Measurements from ENCODE around the gene METTL8.

DNA sequence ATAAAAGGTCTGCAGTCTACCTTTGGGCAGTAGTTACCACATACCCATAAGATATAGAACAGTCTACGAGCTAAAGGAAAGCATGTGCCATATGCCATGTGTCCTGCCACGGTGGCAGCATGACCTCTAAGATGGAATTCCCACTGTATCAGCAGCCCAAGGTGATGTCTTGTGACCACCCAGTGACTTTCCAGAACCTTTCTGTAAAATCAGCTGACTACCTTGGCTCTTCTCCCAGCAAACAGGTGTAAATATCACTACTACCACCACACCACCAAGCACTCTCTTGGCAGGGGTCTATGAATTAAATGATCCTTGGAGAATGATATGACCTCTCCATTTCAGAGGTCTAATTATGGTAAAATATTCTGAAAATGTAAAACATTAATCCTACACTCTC, 99.6 kb downstream of the METTL8 start:
- TF ChIP-seq, protein P1, sequence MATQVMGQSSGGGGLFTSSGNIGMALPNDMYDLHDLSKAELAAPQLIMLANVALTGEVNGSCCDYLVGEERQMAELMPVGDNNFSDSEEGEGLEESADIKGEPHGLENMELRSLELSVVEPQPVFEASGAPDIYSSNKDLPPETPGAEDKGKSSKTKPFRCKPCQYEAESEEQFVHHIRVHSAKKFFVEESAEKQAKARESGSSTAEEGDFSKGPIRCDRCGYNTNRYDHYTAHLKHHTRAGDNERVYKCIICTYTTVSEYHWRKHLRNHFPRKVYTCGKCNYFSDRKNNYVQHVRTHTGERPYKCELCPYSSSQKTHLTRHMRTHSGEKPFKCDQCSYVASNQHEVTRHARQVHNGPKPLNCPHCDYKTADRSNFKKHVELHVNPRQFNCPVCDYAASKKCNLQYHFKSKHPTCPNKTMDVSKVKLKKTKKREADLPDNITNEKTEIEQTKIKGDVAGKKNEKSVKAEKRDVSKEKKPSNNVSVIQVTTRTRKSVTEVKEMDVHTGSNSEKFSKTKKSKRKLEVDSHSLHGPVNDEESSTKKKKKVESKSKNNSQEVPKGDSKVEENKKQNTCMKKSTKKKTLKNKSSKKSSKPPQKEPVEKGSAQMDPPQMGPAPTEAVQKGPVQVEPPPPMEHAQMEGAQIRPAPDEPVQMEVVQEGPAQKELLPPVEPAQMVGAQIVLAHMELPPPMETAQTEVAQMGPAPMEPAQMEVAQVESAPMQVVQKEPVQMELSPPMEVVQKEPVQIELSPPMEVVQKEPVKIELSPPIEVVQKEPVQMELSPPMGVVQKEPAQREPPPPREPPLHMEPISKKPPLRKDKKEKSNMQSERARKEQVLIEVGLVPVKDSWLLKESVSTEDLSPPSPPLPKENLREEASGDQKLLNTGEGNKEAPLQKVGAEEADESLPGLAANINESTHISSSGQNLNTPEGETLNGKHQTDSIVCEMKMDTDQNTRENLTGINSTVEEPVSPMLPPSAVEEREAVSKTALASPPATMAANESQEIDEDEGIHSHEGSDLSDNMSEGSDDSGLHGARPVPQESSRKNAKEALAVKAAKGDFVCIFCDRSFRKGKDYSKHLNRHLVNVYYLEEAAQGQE (IDR thresholded peaks at IDR 0.05; ENCODE audit: insufficient read depth in 1 of 2, low read depth in 2 of 2, low read length in 1 of 2), result no peak
- TF ChIP-seq, protein P2, sequence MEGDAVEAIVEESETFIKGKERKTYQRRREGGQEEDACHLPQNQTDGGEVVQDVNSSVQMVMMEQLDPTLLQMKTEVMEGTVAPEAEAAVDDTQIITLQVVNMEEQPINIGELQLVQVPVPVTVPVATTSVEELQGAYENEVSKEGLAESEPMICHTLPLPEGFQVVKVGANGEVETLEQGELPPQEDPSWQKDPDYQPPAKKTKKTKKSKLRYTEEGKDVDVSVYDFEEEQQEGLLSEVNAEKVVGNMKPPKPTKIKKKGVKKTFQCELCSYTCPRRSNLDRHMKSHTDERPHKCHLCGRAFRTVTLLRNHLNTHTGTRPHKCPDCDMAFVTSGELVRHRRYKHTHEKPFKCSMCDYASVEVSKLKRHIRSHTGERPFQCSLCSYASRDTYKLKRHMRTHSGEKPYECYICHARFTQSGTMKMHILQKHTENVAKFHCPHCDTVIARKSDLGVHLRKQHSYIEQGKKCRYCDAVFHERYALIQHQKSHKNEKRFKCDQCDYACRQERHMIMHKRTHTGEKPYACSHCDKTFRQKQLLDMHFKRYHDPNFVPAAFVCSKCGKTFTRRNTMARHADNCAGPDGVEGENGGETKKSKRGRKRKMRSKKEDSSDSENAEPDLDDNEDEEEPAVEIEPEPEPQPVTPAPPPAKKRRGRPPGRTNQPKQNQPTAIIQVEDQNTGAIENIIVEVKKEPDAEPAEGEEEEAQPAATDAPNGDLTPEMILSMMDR (IDR thresholded peaks at IDR 0.05), result no peak
- no peak for TF ChIP-seq SIN3A (IDR thresholded peaks at IDR 0.05; ENCODE audit: borderline replicate concordance, insufficient read depth, low read depth, low read length)
